Transverse colon (tissue), 4 donors: Measurements from ENCODE around the gene DNAH2.

Source experiments
- EP300 ChIP-seq: sonication (generic); formaldehyde crosslinking; IDR thresholded peaks from one replicate; pipeline ENCODE4 v1.6.1; 2017; ENCODE audit warnings: antibody characterized with exemption, low read depth
- POLR2A ChIP-seq: fragments of 450-650 bp; IDR thresholded peaks from one replicate; pipeline ENCODE4 v1.6.1; 2016; ENCODE audit warnings: antibody characterized with exemption, mild to moderate bottlenecking, moderate library complexity
- POLR2AphosphoS5 ChIP-seq, 3 donors: sonication (generic); formaldehyde crosslinking; IDR thresholded peaks; one replicate each; pipeline ENCODE4 v1.6.1; 2016; ENCODE audit warnings: antibody characterized with exemption in 3 of 3
- TF ChIP-seq, protein P1 (sequence below), 5 experiments: fragments of 200-600 bp in 3 of 5; fragments of 450-650 bp in 2 of 5; sonication (generic) in 3 of 5; IDR thresholded peaks; 1 replicate in 2 of 5; 2 replicates in 3 of 5; pipeline ENCODE4 v1.5.1; 2016 to 2017; ENCODE audit warnings: antibody characterized with exemption in 5 of 5, inconsistent platforms in 3 of 5, mild to moderate bottlenecking in 2 of 5, moderate library complexity in 1 of 5

GRCh38 chr17:7832431-7832830 is 114.9 kb downstream of the DNAH2 start:
- TF ChIP-seq POLR2A = no peak
- TF ChIP-seq, protein P1, sequence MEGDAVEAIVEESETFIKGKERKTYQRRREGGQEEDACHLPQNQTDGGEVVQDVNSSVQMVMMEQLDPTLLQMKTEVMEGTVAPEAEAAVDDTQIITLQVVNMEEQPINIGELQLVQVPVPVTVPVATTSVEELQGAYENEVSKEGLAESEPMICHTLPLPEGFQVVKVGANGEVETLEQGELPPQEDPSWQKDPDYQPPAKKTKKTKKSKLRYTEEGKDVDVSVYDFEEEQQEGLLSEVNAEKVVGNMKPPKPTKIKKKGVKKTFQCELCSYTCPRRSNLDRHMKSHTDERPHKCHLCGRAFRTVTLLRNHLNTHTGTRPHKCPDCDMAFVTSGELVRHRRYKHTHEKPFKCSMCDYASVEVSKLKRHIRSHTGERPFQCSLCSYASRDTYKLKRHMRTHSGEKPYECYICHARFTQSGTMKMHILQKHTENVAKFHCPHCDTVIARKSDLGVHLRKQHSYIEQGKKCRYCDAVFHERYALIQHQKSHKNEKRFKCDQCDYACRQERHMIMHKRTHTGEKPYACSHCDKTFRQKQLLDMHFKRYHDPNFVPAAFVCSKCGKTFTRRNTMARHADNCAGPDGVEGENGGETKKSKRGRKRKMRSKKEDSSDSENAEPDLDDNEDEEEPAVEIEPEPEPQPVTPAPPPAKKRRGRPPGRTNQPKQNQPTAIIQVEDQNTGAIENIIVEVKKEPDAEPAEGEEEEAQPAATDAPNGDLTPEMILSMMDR (IDR thresholded peaks at IDR 0.05) = no peak
- no peak for TF ChIP-seq EP300
- TF ChIP-seq POLR2AphosphoS5 (IDR thresholded peaks at IDR 0.05) = no peak
